Tibial nerve (tissue), 4 donors: ENCODE measurements around the gene ZNF593. TPM values are rescaled to one million over a fixed set of nuclear protein-coding genes. Genes with fewer than 3 reads are reported as not detected.

Source experiments
- DNase-seq, 2 donors: peaks; one replicate each; pipeline ENCODE4 v3.0.0-alpha.2; 2019; ENCODE audit warnings: low spot score in 2 of 2
- H3K27ac ChIP-seq, 4 donors: fragments of 200-600 bp; sonication (generic) in 3 of 4; one replicate each; pipeline ENCODE4 v1.5.1; 2017 to 2019; ENCODE audit warnings: mild to moderate bottlenecking in 1 of 4
- H3K27me3 ChIP-seq, 2 donors: fragments of 200-600 bp; sonication (generic) in 1 of 2; one replicate each; pipeline versions ENCODE4 v1.5.1 to v1.6.0; 2017 to 2019
- H3K36me3 ChIP-seq, 3 donors: fragments of 200-600 bp; sonication (generic); one replicate each; pipeline ENCODE4 v1.5.1; 2018 to 2019
- H3K4me1 ChIP-seq, 4 donors: fragments of 200-600 bp; sonication (generic) in 3 of 4; one replicate each; pipeline ENCODE4 v1.5.1; 2017 to 2019
- H3K4me3 ChIP-seq, 4 donors: fragments of 200-600 bp; sonication (generic) in 3 of 4; one replicate each; pipeline ENCODE4 v1.5.1; 2017 to 2019; ENCODE audit warnings: mild to moderate bottlenecking in 1 of 4, moderate library complexity in 1 of 4
- H3K9me3 ChIP-seq, 4 donors: fragments of 200-600 bp; sonication (generic) in 3 of 4; one replicate each; pipeline ENCODE4 v1.5.1; 2017 to 2019
- CTCF ChIP-seq, 5 experiments: fragments of 200-600 bp in 3 of 5; fragments of 450-650 bp in 2 of 5; sonication (generic) in 3 of 5; IDR thresholded peaks; one replicate each; pipeline ENCODE4 v1.5.1; 2016 to 2019; ENCODE audit warnings: antibody characterized with exemption in 5 of 5, mild to moderate bottlenecking in 3 of 5, moderate library complexity in 2 of 5
- EP300 ChIP-seq, 2 donors: sonication (generic); formaldehyde crosslinking; IDR thresholded peaks; one replicate each; pipeline ENCODE4 v1.6.1; 2017; ENCODE audit warnings: antibody characterized with exemption in 2 of 2, mild to moderate bottlenecking in 1 of 2
- POLR2A ChIP-seq, 2 donors: fragments of 450-650 bp; IDR thresholded peaks; one replicate each; pipeline ENCODE4 v1.6.1; 2017; ENCODE audit warnings: antibody characterized with exemption in 2 of 2, mild to moderate bottlenecking in 2 of 2, moderate library complexity in 2 of 2
- WGBS, 2 donors: methylation state at CpG; one replicate each; pipeline ENCODE4 v1.1.5; 2018; 5-methylcytosine and 5-hydroxymethylcytosine counted together
- total RNA-seq, 4 donors: library from RNA; depleted of rRNA; stranded (reverse); fragments of >200 nt; gene quantifications; one replicate each; pipeline ENCODE4 v1.1.0, GENCODE V29; 2016

Gene ZNF593
- total RNA-seq, 4 donors from 2014 or later = 24.9 to 46.5 (median 38.2) TPM

- H3K27me3 ChIP-seq = no peaks in the 10 kb centered on the region
- no peaks in the 10 kb centered on the region for H3K4me1 ChIP-seq
- 66 to 73% methylated on average over 9 of the region's 9 CpGs for WGBS, 2 donors
- no peak overlapping the region for H3K4me3 ChIP-seq
- no peak overlapping the region for H3K27ac ChIP-seq
- TF ChIP-seq EP300 (IDR thresholded peaks at IDR 0.05) (no peak), POLR2A (IDR thresholded peaks at IDR 0.05) (no peak), CTCF (IDR thresholded peaks at IDR 0.05) (no peak)
- no peak for DNase-seq
- no peaks in the 10 kb centered on the region for H3K9me3 ChIP-seq
- peaks cover 0 to 38% (median 0%) of the 10 kb centered on the region in 3 donors for H3K36me3 ChIP-seq
Measured at GRCh38 chr1:26181586-26182382, 12.1 kb downstream of the ZNF593 start.

GRCh38 chr1:26182383-26182696 is 12.6 kb downstream of the ZNF593 start:
- peaks cover 0 to 42% (median 0%) of the 10 kb centered on the region in 3 donors for H3K36me3 ChIP-seq
- no peak for DNase-seq
- no peak overlapping the region for H3K4me3 ChIP-seq
- TF ChIP-seq POLR2A (IDR thresholded peaks at IDR 0.05) (no peak), EP300 (IDR thresholded peaks at IDR 0.05) (no peak), CTCF (IDR thresholded peaks at IDR 0.05) (no peak)
- WGBS, 2 donors = 78 to 79% methylated on average over 7 of the region's 7 CpGs
- H3K4me1 ChIP-seq = no peaks in the 10 kb centered on the region
- no peaks in the 10 kb centered on the region for H3K27me3 ChIP-seq
- H3K9me3 ChIP-seq = no peaks in the 10 kb centered on the region
- H3K27ac ChIP-seq = no peak overlapping the region

GRCh38 chr1:26184086-26184485 is 14.4 kb downstream of the ZNF593 start:
- Histone ChIP-seq H3K36me3 (peaks cover 0 to 53% (median 0%) of the 10 kb centered on the region in 3 donors), H3K4me3 (no peak overlapping the region), H3K27ac (no peak overlapping the region), H3K9me3 (no peaks in the 10 kb centered on the region), H3K4me1 (no peaks in the 10 kb centered on the region), H3K27me3 (no peaks in the 10 kb centered on the region)
- WGBS, 2 donors = 81 to 85% methylated on average over 7 of the region's 7 CpGs
- TF ChIP-seq CTCF (IDR thresholded peaks at IDR 0.05) (no peak), POLR2A (IDR thresholded peaks at IDR 0.05) (no peak), EP300 (IDR thresholded peaks at IDR 0.05) (no peak)
- DNase-seq = no peak

- H3K4me3 ChIP-seq = no peak overlapping the region
- WGBS, 2 donors = 94 to 97% methylated on average over 16 to 21 of the region's 21 CpGs
Measured at GRCh38 chr1:26184883-26185282, 15.2 kb downstream of the ZNF593 start.

More at GRCh38 chr1:26184883-26185282, 15.2 kb downstream of the ZNF593 start:
- no peaks in the 10 kb centered on the region for H3K4me1 ChIP-seq
- peaks cover 0 to 58% (median 0%) of the 10 kb centered on the region in 3 donors for H3K36me3 ChIP-seq
- TF ChIP-seq EP300 (IDR thresholded peaks at IDR 0.05) (no peak), CTCF (IDR thresholded peaks at IDR 0.05) (no peak), POLR2A (IDR thresholded peaks at IDR 0.05) (no peak)
- no peaks in the 10 kb centered on the region for H3K9me3 ChIP-seq
- no peak overlapping the region for H3K27ac ChIP-seq
- no peak for DNase-seq
- H3K27me3 ChIP-seq = no peaks in the 10 kb centered on the region
